Heart left ventricle (tissue), 13 donors: Measurements from ENCODE around the gene ITIH6.

Experiments used
- CTCF ChIP-seq, 12 donors: fragments of 200-600 bp; sonication (generic) in 4 of 12; IDR thresholded peaks; one replicate each; pipeline versions ENCODE4 v1.5.0 to v1.8.0; 2018 to 2022; ENCODE audit warnings: antibody characterized with exemption in 12 of 12, mild to moderate bottlenecking in 5 of 12
- POLR2A ChIP-seq, 2 donors: fragments of 450-650 bp; IDR thresholded peaks; one replicate each; pipeline ENCODE4 v1.6.1; 2017; ENCODE audit warnings: antibody characterized with exemption in 2 of 2, mild to moderate bottlenecking in 2 of 2, moderate library complexity in 2 of 2
- donor health status: ischemic (EF 13 %, LVEDD 7.1; RV severe dilation, severe dysfunction).
- donor health status: DM: no; HTN: yes; CAD: no.
- donor health status: DM: no; HTN: no; CAD: no.
- donor health status: ischemic (EF 25% LVEDD 6.9; RV normal size, moderate dysfunction).
- donor health status: ischemic (EF 25% LVEDD 5.7; RV mildly dilated, moderate dysfunction).
- donor health status: ischemic (EF 35%, LVEDD 5.7; RV mildly dilated, moderate dysfunction).
- donor health status: nonischemic (EF 11% LVEDD 7.7; RV severe dilation, severe dysfunction).
- donor health status: DM: yes; HTN: yes; CAD: no.
- donor health status: PGD.
- donor health status: ischemic (EF 29% LVEDD 5.4; RV normal size, mild dysfunction).
- donor health status: nonischemic (EF 23%, LVEDD 6.1; RV moderate dilation, normal function).

- TF ChIP-seq CTCF (IDR thresholded peaks at IDR 0.05): no peak
- no peak for TF ChIP-seq POLR2A (IDR thresholded peaks at IDR 0.05)
These were observed at the start of gene ITIH6 for GRCh38 chrX:54798137-54798536.
